ENCODE data around the gene RBP5.
"Not testable (repeated sequence)": the region's sequence is repeated elsewhere in the genome, so short reads cannot be mapped to it uniquely, and the experiment has no call there.

The RBP5 gene

DNA sequence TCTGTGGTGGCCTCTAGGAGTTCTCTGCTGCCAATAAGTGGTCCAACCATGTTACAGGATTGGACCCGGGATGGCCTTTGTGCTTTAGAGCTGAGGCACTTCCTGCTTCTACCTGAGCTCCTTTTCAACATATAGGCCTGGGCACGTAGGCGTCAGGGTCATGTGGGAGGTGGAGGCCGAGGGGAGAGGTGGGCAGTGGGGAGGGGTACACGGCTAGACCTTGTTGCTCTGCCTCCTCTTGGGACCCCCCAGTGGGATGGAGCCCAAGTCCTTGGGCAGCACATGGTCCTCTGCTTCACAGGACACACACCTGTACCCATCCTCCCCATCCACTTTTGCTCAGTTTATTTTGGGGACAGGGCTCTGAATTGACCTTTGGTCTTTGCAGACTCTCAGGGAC is 7.4 kb downstream of the RBP5 start:
- no peak for DNase-seq

DNA sequence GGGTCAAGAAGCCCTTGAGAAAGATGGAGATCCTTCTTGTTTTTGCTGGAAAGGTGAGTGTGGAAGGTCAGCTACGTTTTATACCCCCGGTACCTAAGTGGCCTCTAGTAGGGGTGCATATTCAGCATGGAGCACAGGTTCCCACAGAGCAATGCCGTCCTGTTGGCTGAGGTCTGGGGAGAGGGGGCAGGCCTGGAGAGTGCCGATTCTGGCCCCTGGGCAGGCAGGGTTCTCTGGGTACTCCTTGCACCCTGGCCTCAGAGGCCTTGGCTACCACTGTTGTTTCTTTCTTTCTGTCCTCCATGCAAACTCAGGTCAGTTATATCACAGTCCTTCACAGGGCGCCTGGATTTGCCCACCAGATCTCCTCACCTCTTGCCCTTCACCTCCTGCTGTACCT is 8.5 kb downstream of the RBP5 start:
- no peak for DNase-seq

DNA sequence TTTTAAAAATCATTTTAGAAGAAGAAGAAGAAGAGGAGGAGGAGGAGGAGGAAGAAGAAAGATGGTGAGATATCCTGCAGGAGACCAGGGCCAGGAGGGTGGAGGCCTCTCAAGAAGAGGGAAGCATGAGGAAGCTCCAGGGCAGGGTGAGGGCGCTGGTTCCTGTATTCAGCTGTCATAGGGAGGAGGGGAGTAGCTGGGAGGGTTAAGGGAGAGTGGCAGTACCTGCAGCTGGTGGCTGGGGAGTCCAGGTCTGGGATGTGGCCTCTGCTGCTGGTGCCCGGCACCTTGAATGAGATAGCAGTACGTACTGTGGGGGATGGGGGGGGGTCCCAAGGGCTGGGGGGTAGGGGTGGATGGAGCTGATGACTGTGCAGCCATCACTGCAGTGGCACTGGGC is 9.8 kb downstream of the RBP5 start:
- no peak for DNase-seq

DNA sequence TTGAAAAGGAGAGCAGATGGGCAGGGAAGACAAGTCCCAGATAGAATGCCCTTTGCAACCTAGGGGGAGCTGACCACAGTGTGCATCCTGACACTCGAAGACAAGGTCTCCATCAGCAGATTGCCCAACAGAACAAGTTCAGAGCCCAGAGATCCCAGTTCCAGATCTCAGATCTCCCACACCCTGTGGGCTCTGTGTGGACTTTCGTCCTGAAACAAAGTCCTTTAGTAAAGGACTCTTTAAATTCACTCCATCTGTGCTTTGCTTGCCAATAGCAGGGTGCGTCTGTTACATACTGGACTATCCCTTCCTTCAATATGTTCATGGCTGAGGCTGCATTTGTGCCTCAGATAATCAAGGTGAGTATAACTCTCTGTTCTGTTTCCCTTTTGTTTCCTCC is 11.0 kb downstream of the RBP5 start:
- DNase-seq = no peak

DNA sequence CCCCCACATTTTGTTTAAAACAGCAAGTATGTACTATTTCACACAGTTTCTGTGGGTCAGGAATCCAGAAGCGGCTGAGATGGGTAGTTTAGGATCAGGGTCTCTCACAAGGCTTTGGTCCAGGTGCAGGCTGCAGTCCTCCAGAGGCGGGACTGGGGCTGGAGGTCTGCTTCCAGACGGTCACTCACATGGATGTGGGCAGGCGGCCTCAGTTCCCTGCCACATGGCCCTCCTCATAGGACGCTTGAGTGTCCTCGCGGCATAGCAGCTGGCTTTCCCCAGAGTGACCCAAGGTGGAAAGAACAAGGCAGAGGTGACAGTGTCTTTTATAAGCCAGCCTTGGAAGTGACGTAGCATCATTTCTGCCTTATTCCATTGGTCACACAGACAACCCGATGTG is 11.8 kb downstream of the RBP5 start:
- no peak for DNase-seq

DNA sequence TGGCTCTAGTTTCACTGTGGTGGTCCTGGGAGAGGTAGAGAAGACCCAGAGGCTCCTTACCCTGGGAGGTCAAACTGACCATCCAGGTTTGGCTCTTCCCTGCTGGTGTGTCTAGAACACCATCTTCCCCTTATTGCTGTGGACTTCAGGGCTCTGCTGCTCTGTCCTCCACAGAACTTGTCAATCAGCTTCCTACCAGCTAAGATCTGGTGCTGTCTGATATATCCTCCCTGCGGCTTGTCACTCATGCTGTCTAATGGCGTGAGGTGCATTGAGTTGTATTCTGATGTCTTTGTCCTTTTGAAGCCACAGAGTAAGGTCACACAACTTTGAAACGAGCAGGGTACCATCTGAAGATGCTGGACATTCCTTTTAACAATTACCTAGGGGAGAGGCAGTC is 12.5 kb downstream of the RBP5 start:
- no peak for DNase-seq

DNA sequence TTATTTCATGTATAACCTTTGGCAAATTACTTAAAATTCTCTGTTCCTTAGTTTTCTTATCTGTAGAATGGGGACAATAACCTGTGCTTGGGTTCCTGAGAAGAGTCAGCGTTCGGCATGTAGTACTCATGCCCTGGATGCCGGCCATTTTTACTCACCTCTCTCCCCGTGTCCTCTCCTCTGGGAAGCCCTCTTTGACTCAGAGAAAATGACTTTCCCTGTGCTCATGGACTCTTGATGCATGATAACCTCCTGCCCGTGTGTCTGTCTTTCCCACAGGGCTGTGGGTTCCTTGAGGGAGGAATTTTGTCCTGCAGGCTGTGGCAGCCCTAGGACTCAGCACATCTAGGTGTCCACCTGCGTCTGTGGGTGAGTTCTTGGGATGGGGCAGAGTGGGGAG is 13.8 kb downstream of the RBP5 start:
- no peak for DNase-seq

DNA sequence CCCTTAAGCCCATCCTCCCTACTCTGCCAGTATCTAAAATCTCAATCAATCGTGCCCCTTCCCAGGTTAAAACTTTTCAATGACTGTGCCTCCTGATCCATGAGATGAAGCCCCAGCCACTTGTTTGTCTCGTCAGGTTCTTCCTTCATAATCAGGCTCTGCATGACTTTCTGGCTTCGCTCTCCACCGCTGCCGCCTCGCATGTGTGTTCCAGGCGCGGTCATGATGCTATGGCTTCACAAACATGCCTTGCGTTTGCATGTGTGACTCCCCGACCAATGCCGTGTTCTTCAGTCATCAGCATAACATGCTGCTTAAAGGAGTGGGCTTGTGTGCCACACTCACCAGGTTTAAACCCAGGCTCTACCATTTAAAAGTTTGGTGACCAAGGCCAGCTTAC is 14.7 kb downstream of the RBP5 start:
- DNase-seq = no peak

DNA sequence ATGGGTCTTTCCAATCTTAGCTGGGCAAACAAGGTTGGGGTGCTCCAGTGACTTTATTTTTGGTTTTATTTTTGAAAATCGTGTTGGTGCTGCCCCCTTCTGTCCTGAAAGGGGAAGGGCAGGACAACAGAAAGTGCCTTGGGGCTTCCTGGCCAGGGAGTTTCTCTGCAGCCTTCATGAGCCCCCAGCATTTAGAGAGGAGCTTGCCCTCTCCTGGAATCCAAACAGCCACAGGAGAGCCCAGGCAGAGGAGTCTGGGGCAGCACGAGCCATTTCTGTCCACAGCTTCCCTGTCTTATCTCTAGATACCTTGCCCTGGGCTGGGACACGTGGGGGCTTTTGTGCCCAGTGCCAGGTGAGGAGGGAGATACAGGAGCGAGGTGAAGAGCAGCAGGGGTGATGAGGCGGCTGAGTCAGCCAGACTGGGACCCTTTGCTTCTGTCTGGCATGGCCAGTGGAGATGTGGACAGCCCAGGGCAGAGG is 15.3 kb downstream of the RBP5 start:
- peak; percentile 78 for DNase-seq

DNA sequence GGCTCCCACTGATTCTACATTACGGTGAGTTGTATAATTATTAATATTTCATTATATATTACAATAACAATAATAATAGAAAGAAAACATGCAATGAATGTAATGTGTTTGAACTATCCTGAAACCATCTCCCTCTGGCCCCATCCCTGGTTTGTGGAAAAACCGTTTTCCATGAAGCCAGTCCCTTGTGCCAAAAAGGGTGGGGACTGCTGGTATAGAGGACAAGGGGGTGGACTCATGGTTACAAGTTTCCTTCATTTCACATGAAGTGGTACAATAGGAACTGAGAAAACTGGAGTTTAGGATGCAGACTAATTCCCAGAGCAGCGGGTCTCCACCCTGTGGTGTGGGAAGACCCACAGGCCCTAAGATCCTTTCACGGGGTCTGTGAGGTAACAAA is 16.6 kb downstream of the RBP5 start:
- no peak for DNase-seq

DNA sequence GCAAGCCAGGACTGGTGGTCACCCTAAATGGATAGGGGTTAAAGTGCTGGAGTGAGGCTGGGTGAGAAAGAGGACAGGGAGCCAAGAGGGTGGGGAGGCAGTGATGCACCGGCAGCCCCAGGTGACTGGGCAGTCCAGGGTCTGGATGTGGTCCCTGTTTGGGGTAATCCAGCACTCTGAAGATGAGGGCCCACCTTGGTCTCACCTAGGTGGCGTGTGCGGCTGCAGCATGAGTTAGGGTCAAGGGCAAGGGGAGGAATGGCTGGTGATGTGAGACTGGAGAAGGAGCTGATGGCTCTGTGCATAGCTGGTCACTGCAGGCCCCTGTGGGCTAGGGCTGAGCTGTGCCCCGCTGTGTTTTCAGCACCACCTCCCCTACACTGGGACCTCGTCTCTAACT is 18.0 kb downstream of the RBP5 start:
- DNase-seq = no peak

DNA sequence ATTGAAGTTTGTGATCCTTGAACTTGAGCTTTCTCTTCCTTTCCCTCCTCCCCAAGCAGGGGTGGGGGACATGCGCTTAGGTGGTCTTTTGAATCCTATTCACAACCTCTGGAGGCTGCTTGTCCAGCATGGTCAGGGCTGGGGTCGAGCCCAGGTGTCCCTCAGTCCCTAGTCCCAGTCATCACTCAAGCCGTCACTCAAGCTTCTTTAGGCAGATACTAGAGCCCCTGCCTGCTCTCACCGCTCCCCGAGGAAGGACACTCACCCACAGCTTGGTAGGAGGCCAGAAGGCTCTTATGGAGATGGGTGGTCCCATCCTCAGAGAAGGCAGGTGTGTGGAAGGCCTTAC is 19.1 kb downstream of the RBP5 start:
- no peak for DNase-seq

DNA sequence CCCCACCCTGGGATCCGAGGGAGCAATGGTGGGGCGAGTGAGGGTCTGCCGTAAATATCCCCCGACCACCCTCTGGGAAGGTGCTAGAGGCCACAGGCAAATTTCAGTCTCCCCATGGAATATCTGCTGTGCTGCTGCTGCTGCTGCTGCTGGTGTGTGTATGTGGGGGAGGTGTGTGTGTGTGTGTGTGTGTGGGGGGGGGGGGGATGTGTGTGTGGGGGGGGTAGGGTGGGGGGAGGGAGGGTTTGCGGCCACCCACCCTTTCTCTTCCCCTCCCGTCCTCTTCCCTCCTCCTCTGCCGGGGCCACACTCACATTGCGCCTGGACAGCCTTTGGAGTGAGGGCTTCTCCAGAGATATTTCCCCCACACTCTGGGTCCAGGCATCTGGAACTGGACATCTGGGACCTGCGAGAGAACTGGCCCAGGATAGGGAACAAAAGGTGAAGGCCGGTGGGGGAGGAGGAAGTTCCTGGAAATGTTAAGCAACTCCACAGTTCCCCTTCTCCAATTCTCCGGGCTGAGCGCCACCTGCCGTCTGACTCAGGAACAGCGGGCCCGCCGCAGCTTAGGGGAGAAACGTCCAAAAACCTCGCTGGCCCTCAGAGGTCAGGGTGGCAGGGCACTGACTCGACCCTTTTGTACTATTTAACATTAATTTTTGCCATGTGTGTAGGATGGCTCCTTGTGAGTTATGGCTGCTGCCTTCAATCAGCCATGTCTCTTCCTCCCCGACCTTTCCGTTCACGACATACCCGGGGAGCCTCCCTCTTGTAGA is 19.7 kb downstream of the RBP5 start, which contains the start of gene C1RL:
TSS of gene C1RL (minus strand) at position 419 of the 776 bp plus-strand sequence. CDS start at position 385, 34 bp downstream.
- DNase-seq = peak; percentile 80

DNA sequence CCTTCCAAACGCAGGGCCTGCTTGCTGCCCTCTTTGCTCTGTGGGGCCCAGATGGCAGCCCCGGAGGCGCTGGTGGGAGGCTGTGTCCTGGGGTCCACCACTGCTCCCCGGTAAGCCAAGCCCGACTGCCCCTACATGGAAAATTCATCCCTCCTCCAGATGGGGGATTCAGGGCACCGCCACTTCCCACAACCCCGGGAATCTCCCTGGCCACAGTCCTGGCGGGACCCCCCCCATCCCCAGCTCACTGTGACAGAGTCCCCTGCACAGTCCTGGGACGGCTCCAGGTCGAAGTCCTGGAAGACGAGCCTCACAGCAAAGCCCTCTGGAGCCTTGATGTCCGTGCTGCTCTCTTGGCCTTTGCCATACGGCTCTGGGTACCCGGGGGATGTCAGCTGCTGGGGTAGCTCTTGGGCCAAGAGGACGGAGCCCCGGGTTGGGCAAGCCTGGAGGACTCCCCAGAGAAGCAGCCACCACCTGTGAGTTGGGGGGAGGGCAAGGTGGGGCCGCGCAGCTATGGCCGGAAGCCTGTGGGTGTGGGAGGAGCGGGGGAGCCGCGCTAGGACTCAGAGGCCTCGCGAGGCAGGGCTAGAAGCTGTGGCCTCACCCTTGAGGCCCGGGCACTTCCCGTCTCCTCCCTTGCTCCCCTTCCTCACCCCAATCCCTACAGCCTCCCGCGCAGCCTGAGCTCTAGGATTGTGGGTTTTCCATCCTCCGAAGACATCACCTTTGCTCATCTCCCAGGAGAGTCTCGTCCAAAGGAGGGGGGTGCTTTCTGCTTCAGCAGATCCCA is 20.5 kb downstream of the RBP5 start:
- peak; percentile 80 for DNase-seq

DNA sequence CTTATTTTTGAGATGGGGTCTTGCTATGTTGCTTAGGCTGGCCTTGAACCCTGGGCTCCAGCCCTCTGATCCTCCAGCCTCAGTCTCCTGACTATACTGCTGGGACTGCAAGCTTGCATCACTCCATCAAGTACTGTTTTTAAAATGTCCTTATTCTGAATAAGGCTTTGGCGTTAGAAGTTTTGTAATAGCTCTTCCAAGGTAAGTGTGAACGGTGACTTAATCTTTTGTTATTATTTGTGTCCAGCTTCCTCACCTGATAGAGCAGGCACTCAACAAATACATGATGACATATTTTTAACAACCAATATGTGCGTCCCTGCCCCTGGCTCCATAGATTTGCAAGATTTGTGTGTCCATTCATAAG is 21.1 kb downstream of the RBP5 start:
- peak; percentile 14 for DNase-seq

DNA sequence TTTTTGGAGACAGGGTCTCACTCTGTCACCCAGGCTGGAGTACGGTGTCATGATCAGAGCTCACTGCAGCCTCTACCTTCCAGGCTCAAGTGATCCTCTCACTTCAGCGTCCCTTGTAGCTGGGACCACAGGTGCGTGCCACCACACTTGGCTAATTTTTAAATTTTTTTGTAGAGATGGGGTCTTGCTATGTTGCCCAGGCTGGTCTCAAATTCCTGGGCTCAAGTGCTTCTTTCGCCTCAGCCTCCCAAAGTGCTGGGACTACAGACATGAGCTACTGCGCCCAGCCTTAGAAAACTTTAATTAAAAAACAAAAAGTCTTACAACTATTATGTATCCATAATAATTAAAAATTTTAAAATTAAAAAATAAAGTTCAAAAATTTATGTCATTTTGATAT is 21.5 kb downstream of the RBP5 start:
- not testable (repeated sequence) for DNase-seq

DNA sequence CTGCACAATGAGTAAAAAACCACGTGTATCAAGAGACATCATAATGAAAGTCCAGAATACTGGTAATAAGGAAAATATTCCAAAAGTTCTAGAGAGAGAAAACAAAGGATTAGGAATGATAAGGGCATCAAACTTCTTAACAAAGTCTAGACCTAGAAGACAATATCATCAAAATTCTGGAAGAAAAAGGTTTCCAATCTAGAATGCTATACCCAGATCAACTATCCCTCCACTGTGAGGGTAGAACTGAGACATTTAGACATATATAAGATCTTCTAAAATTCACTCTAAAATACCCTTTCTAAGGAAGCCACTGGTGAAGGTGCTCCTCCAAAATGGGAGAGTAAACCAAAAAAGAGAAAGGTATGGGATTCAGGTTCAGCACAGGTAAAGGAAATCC is 22.6 kb downstream of the RBP5 start:
- no peak for DNase-seq

DNA sequence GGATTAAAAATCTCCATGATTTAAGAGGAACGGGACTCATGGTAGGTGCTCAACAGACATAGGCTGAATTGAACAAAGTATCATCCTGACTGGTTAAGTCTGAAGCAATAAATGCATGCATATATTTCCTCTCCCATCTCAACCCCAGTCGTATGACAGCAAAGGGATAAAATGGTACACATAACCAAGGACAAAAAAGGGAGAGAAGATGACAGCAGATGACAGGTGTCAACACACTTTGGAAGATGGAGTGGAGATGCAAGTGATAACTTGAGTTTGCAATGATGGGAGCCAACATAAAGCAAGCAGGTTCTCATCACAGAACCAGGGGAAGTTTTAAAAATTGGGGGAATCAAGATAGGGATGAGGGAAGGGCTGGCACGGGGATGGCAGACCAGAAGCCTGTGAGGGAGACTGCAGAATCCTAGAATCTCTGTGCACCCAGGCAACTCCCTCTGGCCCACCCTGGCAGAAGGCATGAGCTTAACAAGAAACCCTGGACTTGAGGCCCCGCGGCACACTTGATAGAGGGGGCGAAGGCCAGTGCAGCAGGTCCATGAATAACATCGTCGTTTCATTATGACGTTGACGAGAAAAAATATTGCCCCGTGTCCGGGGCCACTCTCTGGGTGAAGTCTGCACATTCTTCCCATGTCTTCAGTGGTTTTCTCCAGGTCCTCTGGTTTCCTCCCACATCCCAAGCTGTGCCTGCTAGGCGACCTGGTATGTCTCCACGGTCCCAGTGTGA is 24.7 kb downstream of the RBP5 start:
- no peak for DNase-seq

DNA sequence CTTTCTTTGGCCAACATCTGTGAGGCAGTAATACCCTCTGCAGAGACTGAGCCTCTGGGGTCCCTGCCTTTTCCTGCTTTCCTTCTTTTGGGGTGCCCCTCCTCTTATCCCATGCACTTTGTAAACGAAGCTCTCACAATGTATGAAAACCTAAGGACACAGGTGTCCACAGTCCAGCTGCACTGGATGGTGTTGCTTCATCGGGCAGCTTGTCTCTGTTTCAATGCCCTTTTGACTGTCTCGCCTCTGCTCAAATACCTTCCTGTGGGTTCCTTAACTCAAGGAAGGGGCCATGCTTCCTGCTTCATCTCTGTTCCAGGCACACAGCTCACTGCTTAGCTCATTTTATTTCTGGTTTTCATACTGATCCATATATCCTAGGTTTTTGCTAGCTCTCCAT is 26.1 kb downstream of the RBP5 start:
- DNase-seq = no peak

DNA sequence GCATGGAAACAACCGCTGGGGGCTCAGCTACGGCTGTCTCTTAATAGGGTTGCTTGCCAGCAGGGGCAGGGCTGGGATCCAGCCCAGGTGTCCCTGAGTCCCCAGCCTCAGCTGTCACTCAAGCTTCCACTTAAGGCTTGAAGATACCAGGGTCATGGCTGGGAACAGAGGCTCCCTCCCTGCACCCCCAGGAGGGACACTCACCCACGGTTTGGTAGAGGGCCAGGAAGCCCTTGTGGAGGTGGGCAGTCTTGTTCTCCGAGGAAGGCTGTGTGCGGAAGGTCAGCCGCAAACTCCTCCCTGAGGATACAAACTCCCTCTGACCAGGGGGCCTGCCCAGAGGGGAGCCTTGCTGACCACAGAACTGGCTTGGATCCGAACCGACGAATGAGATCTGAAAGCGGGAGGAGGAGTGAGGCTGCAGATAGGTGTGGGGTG is 27.0 kb downstream of the RBP5 start:
- DNase-seq = no peak

DNA sequence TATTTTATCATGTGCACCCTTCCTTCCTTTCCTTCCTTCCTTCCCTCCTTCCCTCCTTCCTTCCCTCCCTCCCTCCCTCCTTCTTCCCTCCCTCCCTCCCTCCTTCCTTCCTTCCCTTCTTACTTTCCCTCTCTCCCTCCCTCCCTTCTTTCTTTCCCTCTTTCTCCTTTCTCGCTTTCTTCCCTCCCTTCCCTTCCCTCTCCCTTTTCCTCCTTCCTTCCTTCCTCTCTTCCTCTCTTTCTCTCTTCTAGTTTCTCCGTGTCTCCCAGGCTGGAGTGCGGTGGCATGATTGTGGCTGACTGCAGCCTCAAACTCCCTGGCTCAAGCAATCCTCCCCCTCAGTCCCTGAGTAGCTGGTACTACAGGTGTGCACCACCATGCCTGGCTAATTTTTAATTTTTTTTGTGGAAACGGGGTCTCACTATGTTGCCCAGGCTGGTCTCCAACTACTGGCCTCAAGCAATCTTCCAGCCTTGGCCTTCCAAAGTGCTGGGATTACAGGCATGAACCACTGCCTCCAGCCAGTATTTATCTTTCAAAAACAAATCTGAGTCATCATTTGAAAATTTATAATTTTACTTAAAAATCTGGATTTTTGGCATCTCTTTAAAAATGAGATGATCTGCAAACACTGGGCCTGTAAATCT is 27.5 kb downstream of the RBP5 start:
- no peak for DNase-seq

DNA sequence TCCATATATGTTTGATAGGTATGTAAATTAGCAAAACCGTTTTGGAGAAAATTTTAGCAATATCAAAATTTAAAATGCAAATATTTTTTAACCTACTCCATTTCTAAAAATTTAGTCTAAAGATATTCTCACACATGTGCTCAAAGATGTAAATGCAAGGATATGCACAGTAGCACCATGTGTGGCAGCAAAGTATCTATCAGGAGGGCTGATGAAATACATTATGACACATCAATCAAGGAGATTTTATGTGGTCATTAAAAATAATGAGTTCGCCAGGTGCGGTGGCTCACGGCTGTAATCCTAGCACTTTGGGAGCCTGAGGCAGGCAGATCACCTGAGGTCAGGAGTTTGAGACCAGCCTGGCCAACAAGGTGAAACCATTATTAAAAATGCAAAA is 28.4 kb downstream of the RBP5 start:
- DNase-seq = no peak

Measured in CD4-positive, alpha-beta T cell treated with Interleukin-17A for 1 hour (primary cell).